ENCODE results near the gene DYNLT2.

DYNLT2 gene

DNA sequence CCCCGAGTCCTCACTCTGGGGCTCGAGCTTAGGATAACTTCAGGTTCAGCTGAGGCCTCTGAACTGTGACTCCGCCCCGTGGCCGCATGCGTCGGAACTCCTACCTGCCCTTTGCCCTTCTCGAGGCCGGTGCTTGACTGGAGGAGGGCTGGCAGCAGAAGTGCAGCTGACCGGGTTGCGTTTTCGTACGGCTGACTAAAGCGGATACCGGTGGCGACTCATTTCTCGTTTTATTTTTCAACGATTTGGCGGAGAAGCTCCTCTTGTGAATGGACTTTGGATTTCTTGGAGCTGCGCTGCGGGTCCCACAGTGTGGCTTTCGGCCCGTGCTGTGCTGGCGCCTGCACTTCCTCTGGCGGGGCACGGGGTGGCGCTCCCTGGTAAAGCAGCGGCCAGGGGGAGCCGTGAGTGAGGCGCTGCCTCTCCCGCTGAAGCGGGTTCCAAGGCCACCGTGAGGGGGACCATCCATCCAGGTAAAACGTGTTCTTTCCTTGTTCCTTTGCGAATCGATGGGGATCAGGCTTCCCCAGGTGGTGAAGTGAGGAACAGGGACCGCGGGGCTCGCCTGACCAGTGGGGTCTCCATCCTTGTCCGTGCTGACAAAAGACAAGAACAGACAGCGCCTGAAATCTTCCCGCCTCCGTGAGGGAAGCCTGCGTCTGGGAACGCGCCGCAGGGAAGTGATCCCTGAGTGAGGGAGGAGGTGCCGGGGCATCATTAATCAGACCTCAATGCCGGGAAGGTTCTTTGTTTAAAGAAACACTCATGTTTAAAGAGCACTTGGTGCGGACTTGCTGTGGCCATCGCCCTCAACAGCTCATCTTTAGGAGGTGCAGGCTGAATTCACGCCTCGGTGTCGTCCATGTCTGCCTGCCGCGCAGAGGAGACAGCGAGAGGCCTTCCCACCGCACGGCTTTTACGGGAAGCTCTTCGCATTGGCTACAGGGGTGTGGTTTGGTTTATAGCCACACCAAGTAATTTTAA, 38.9 kb upstream of the DYNLT2 start:
- Histone ChIP-seq H3K4me1 (peaks cover 0 to 14% (median 5%) of the 10 kb centered on the region in 4 donors), H3K9me3 (no peaks in the 10 kb centered on the region), H3K36me3 (peaks cover 0 to under 1% (median 0%) of the 10 kb centered on the region in 3 donors), H3K27ac (peak overlapping the region; percentile 55 to 61), H3K27me3 (peaks cover 0 to 5% of the 10 kb centered on the region in 2 donors), H3K4me3 (peak overlapping the region; percentile 47 to 55)
- intact Hi-C loops (cut with DNase I; ENCODE audit: low total_unique reads): loop anchor here (5.0 kb wide), 2 partner anchors 497 to 742 kb away; no protein-coding TSS in a partner anchor
- TF ChIP-seq, protein P1, sequence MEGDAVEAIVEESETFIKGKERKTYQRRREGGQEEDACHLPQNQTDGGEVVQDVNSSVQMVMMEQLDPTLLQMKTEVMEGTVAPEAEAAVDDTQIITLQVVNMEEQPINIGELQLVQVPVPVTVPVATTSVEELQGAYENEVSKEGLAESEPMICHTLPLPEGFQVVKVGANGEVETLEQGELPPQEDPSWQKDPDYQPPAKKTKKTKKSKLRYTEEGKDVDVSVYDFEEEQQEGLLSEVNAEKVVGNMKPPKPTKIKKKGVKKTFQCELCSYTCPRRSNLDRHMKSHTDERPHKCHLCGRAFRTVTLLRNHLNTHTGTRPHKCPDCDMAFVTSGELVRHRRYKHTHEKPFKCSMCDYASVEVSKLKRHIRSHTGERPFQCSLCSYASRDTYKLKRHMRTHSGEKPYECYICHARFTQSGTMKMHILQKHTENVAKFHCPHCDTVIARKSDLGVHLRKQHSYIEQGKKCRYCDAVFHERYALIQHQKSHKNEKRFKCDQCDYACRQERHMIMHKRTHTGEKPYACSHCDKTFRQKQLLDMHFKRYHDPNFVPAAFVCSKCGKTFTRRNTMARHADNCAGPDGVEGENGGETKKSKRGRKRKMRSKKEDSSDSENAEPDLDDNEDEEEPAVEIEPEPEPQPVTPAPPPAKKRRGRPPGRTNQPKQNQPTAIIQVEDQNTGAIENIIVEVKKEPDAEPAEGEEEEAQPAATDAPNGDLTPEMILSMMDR (IDR thresholded peaks at IDR 0.05): peak; percentile 93 to 98
- peak; percentile 55 to 82 for DNase-seq

DNA sequence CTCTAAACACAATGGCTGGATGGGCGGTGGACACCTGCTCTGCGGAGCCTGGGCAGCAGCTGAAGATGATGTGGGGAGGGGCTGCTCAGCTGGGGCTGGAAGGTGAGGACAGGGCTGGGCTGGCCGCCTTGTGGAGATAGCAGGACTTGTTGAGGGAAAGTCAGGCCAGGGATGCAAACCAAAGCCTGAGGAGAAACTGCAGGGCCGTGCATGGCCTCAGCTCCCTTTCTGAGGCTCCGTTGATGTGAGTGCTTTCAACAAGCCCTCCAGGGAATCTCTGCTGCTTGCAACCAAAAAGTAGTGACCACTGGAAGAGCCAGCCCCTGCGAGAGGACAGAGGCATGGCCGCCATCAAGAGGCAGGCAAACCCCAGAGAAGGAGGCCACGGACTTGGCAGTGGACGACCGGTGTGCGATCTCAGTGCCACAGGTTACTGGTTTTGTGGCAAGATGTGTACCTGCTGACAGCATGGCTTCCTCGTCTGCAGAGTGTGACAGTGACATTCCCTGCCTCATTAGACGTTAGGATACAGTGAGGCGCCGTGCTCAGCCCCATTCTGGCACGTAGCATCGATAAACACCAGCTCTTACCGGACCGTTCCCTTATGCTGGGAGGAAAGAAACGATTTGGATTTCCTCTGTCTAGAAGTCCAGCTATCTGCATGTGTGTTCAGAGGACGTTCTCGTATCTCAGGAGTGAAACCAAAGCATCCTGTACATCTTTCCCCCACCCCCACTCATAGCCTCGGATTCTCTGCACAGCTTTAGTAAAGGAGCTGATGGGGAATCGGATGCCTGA, 38.0 kb upstream of the DYNLT2 start:
- peak in 1 of 2 donors; percentile 41 for DNase-seq
- H3K9me3 ChIP-seq: no peaks in the 10 kb centered on the region
- H3K4me3 ChIP-seq: peak overlapping the region; percentile 47 to 55
- TF ChIP-seq, protein P1 (IDR thresholded peaks at IDR 0.05): no peak
- intact Hi-C loops (cut with DNase I; ENCODE audit: low total_unique reads): loop anchor here (5.0 kb wide), 1 partner anchor 743 kb away; no protein-coding TSS in a partner anchor
- peaks cover 0 to 14% (median 5%) of the 10 kb centered on the region in 4 donors for H3K4me1 ChIP-seq
- peaks cover 0 to 1% of the 10 kb centered on the region in 2 donors for H3K27me3 ChIP-seq
- peaks cover 0 to 9% (median 0%) of the 10 kb centered on the region in 3 donors for H3K36me3 ChIP-seq
- peak overlapping the region; percentile 55 to 61 for H3K27ac ChIP-seq

GRCh38 chr6:169788809-169789145, 37.4 kb upstream of the DYNLT2 start:
- intact Hi-C loops (cut with DNase I; ENCODE audit: low total_unique reads): loop anchor here (5.0 kb wide), 1 partner anchor 744 kb away; no protein-coding TSS in a partner anchor
- DNase-seq: no peak
- TF ChIP-seq, protein P1 (IDR thresholded peaks at IDR 0.05): no peak
- Histone ChIP-seq H3K27ac (no peak overlapping the region), H3K4me1 (peaks cover 0 to 14% (median 5%) of the 10 kb centered on the region in 4 donors), H3K27me3 (no peaks in the 10 kb centered on the region), H3K9me3 (no peaks in the 10 kb centered on the region), H3K36me3 (peaks cover 0 to 15% (median 0%) of the 10 kb centered on the region in 3 donors), H3K4me3 (no peak overlapping the region)

DNA sequence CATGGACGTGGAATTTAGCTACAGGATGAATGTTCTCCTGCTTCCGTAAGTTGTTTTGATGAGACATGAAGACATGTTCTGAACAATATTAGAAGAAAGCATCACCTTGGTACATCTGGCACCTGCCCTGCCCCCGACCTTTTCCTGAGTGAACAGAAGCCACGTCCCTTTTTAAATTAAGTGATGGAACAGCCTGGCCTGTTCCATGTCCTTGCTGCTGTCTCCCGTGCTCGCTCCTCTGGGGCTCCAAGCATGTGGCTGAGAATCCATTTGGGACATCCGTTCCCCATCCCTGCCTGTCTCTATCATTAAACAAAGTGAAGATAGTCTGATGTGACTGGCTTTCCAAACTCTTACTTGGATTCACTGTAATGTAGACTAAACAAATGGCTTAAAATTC, 36.4 kb upstream of the DYNLT2 start:
- Histone ChIP-seq H3K36me3 (peaks cover 0 to 24% (median 0%) of the 10 kb centered on the region in 3 donors), H3K9me3 (no peaks in the 10 kb centered on the region), H3K27ac (no peak overlapping the region), H3K4me1 (peaks cover 0 to 14% (median 5%) of the 10 kb centered on the region in 4 donors), H3K4me3 (no peak overlapping the region), H3K27me3 (no peaks in the 10 kb centered on the region)
- DNase-seq: peak in 1 of 2 donors; percentile 10
- intact Hi-C loops (cut with DNase I; ENCODE audit: low total_unique reads): loop anchor here (5.0 kb wide), 1 partner anchor 745 kb away; no protein-coding TSS in a partner anchor
- TF ChIP-seq, protein P1 (IDR thresholded peaks at IDR 0.05): no peak

- intact Hi-C loops (cut with DNase I; ENCODE audit: low total_unique reads): loop anchor here (5.0 kb wide), 1 partner anchor 746 kb away; no protein-coding TSS in a partner anchor
- Histone ChIP-seq H3K27me3 (no peaks in the 10 kb centered on the region), H3K9me3 (no peaks in the 10 kb centered on the region), H3K4me1 (peaks cover 0 to 14% (median 5%) of the 10 kb centered on the region in 4 donors), H3K27ac (no peak overlapping the region), H3K4me3 (no peak overlapping the region), H3K36me3 (peaks cover 0 to 31% (median 1%) of the 10 kb centered on the region in 3 donors)
- DNase-seq: peak in 1 of 2 donors; percentile 13
- TF ChIP-seq, protein P1 (IDR thresholded peaks at IDR 0.05): no peak
These were observed 35.0 kb upstream of the DYNLT2 start for GRCh38 chr6:169786349-169786748.
